PC-3 (cell line): Measurements from ENCODE around the gene TPRX1. TPM values are rescaled to one million over a fixed set of nuclear protein-coding genes. Genes with fewer than 3 reads are reported as not detected.

Source experiments
- ATAC-seq: fragments of 200-7000 bp; cut with Tn5 transposase; 2 replicates; pipeline ENCODE4 v1.9.1; 2020; ENCODE audit warnings: mild to moderate bottlenecking, moderate library complexity
- BruUV-seq: library from RNA; stranded (reverse); fragments of 400-500 nt; replicated peaks from 2 replicates; lab custom pipeline; 2021; lab: Mats Ljungman, UMichigan
- CTCF ChIA-PET: fragments of 300-600 bp; sonication (Branson Sonifier 250); formaldehyde crosslinking; loops from one replicate; lab custom pipeline; 2022; ENCODE audit warnings: antibody characterized with exemption; lab: Charles Lee
- POLR2A ChIA-PET: fragments of 300-600 bp; sonication (Branson Sonifier 250); formaldehyde crosslinking; loops from one replicate; lab custom pipeline; 2022; ENCODE audit warnings: antibody characterized with exemption; ENCODE audit not compliant: unreplicated experiment; lab: Charles Lee
- DNase-seq: peaks from one replicate; pipeline ENCODE4 v3.0.0-alpha.2; 2015
- H2AFZ ChIP-seq: fragments of 300-600 bp; sonication (generic); 2 replicates; pipeline ENCODE4 v1.6.0; 2016; ENCODE audit warnings: antibody characterized with exemption, low read length
- H3F3A ChIP-seq: fragments of 300-600 bp; sonication (generic); one replicate; pipeline ENCODE4 v1.6.0; 2017; ENCODE audit warnings: antibody characterized with exemption, low read length, control low read depth, mild to moderate bottlenecking; ENCODE audit not compliant: unreplicated experiment
- H3K27ac ChIP-seq: fragments of 300-600 bp; sonication (generic); 2 replicates; pipeline ENCODE4 v1.5.1; 2016; ENCODE audit warnings: mild to moderate bottlenecking, low read length
- H3K27me3 ChIP-seq: fragments of 300-600 bp; sonication (generic); 2 replicates; pipeline ENCODE4 v1.6.1; 2016; ENCODE audit warnings: low read length, mixed read lengths
- H3K36me3 ChIP-seq: fragments of 300-600 bp; sonication (generic); 2 replicates; pipeline ENCODE4 v1.6.1; 2016; ENCODE audit warnings: low read depth, mixed run types, low read length, mixed read lengths
- H3K4me1 ChIP-seq: fragments of 300-600 bp; sonication (generic); 2 replicates; pipeline ENCODE4 v1.5.1; 2016; ENCODE audit warnings: low read length; ENCODE audit not compliant: insufficient read depth
- H3K4me2 ChIP-seq: fragments of 300-600 bp; sonication (generic); 2 replicates; pipeline ENCODE4 v1.6.0; 2016; ENCODE audit warnings: low read length
- H3K4me3 ChIP-seq: fragments of 300-600 bp; sonication (generic); 2 replicates; pipeline ENCODE4 v1.5.1; 2016; ENCODE audit warnings: mild to moderate bottlenecking, low read length, mixed read lengths
- H3K79me2 ChIP-seq: fragments of 300-600 bp; sonication (generic); 2 replicates; pipeline ENCODE4 v1.6.1; 2017; ENCODE audit warnings: low read length, mixed read lengths
- H3K9ac ChIP-seq: fragments of 300-600 bp; sonication (generic); 2 replicates; pipeline ENCODE4 v1.6.0; 2016; ENCODE audit warnings: mild to moderate bottlenecking, low read length
- H3K9me2 ChIP-seq: fragments of 300-600 bp; sonication (generic); replicated peaks from 2 replicates; pipeline ENCODE4 v1.6.1; 2016; ENCODE audit warnings: mixed run types, low read length, mixed read lengths
- H3K9me3 ChIP-seq: fragments of 300-600 bp; sonication (generic); 2 replicates; pipeline ENCODE4 v1.6.1; 2016; ENCODE audit warnings: low read length, mixed read lengths
- H4K20me1 ChIP-seq: fragments of 300-600 bp; sonication (generic); 2 replicates; pipeline ENCODE4 v1.6.1; 2016; ENCODE audit warnings: low read length, mixed read lengths
- EZH2 ChIP-seq: fragments of 300-600 bp; sonication (generic); IDR thresholded peaks from one replicate; pipeline ENCODE4 v1.6.1; 2017; ENCODE audit warnings: antibody characterized with exemption, mild to moderate bottlenecking, low read length; ENCODE audit not compliant: unreplicated experiment
- EZH2phosphoT487 ChIP-seq: fragments of 300-600 bp; sonication (generic); IDR thresholded peaks from 2 replicates; pipeline ENCODE4 v1.6.1; 2018; ENCODE audit warnings: mild to moderate bottlenecking, antibody characterized with exemption, low read length, borderline replicate concordance
- intact Hi-C: fragments of 100-400 bp; cut with micrococcal nuclease; formaldehyde crosslinking; loops from 2 replicates; pipeline ENCODE4 v1.9.0; 2023
- total RNA-seq: library from RNA; depleted of rRNA; stranded (reverse); fragments of >200 nt; gene quantifications from 2 replicates; pipeline ENCODE4 v1.2.3, GENCODE V29; 2014
- TF ChIP-seq, protein P1 (sequence below): fragments of 300-600 bp; sonication (generic); conservative IDR thresholded peaks from 2 replicates; pipeline ENCODE4 v1.5.1; 2017; ENCODE audit warnings: antibody characterized with exemption, low read depth, mild to moderate bottlenecking, low read length

The TPRX1 gene
- total RNA-seq, 1 experiment from 2014 or later = not detected

DNA sequence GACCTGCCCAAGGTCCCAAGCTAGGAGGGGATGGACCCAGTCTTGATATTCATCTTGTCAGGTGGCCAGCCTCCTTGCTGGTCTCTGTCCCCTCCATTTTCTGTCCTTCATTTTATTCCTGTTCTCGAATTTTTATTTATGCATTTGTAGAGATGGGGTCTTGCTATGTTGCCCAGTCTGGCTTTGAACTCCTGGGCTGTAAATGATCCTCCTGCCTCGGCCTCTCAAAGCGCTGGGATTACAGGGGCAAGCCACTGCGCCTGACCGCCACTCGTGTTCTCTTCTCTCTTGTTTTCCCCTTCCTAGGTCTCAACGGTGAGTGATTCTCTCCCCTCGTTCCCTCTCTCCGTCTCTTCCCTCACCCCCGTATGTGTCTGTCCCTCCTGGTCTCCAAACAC, 44.1 kb upstream of the TPRX1 start:
- no peaks in the 10 kb centered on the region for H3K9me2 ChIP-seq
- intact Hi-C loops = no loop called here
- no peaks in the 10 kb centered on the region for H3K79me2 ChIP-seq
- no peaks in the 10 kb centered on the region for H4K20me1 ChIP-seq
- no peaks in the 10 kb centered on the region for H3F3A ChIP-seq
- no peak overlapping the region for H3K27ac ChIP-seq
- H3K4me2 ChIP-seq = no peak overlapping the region
- H3K27me3 ChIP-seq = peaks cover 7% of the 10 kb centered on the region; the same call in 1 of the 2 replicates
- no peak overlapping the region for H3K9ac ChIP-seq
- H3K4me3 ChIP-seq = no peak overlapping the region
- H2AFZ ChIP-seq = no peak overlapping the region
- H3K9me3 ChIP-seq = no peaks in the 10 kb centered on the region
- H3K36me3 ChIP-seq = no peaks in the 10 kb centered on the region
- ChIA-PET POLR2A (no interaction called here), CTCF (no interaction called here)
- no peak for ATAC-seq
- H3K4me1 ChIP-seq = no peaks in the 10 kb centered on the region
- no TSS peak for BruUV-seq
- DNase-seq = no peak
- TF ChIP-seq EZH2 (no peak), EZH2phosphoT487 (no peak)
- TF ChIP-seq, protein P1, sequence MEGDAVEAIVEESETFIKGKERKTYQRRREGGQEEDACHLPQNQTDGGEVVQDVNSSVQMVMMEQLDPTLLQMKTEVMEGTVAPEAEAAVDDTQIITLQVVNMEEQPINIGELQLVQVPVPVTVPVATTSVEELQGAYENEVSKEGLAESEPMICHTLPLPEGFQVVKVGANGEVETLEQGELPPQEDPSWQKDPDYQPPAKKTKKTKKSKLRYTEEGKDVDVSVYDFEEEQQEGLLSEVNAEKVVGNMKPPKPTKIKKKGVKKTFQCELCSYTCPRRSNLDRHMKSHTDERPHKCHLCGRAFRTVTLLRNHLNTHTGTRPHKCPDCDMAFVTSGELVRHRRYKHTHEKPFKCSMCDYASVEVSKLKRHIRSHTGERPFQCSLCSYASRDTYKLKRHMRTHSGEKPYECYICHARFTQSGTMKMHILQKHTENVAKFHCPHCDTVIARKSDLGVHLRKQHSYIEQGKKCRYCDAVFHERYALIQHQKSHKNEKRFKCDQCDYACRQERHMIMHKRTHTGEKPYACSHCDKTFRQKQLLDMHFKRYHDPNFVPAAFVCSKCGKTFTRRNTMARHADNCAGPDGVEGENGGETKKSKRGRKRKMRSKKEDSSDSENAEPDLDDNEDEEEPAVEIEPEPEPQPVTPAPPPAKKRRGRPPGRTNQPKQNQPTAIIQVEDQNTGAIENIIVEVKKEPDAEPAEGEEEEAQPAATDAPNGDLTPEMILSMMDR = no peak

DNA sequence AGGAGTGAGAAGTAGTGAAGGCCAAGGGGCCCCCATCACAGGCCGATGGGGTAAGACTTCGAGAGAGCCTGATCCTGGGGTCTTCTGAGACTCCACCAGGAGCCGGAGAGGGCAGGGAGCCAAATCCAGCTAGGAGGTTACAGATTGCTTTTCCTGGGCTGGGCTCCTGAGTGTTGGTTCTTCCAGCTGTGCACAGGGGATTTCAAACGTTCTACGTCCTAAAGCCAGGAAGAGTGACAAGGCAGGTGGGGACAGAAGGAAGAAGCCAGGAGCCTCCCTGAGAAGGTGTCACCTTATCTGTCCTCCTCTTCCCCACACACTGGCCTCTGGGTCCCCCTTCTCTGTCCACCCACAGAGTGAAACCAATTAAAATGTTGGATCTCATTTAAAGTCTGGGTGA, 38.6 kb upstream of the TPRX1 start:
- H3K4me2 ChIP-seq = no peak overlapping the region
- H3K9ac ChIP-seq = no peak overlapping the region
- H3K4me3 ChIP-seq = no peak overlapping the region
- H3K36me3 ChIP-seq = no peaks in the 10 kb centered on the region
- H3K27ac ChIP-seq = no peak overlapping the region
- TF ChIP-seq, protein P1 = no peak
- no peak for TF ChIP-seq EZH2phosphoT487
- no peak for TF ChIP-seq EZH2
- DNase-seq (no peak), ATAC-seq (no peak)
- POLR2A ChIA-PET = no interaction called here
- H2AFZ ChIP-seq = no peak overlapping the region
- no peaks in the 10 kb centered on the region for H3K4me1 ChIP-seq
- intact Hi-C loops = no loop called here
- H3K27me3 ChIP-seq = no peaks in the 10 kb centered on the region
- no peaks in the 10 kb centered on the region for H3K79me2 ChIP-seq
- H3K9me3 ChIP-seq = no peaks in the 10 kb centered on the region
- H3F3A ChIP-seq = no peaks in the 10 kb centered on the region
- H4K20me1 ChIP-seq = no peaks in the 10 kb centered on the region
- H3K9me2 ChIP-seq = no peaks in the 10 kb centered on the region
- CTCF ChIA-PET = no interaction called here
- BruUV-seq = no TSS peak

DNA sequence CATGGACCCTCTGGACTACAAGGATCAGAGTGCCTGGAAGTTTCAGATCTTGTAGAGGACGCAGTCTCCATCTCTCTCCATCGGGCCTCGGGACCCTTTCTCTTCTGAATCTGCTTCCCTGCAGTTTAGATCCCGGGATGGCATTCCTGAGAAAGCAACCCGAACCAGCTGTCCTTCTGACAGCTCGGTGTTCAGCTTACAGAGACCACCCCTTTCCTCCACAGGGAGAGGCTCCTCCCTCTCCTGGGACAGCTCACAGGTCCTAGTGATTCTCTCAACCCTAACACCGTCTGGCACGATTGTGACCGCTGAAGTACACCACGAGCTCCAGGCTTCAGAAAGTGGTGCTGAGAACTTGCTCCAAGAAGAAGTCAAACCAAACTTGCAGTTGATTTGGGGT, 35.6 kb upstream of the TPRX1 start:
- TF ChIP-seq EZH2phosphoT487 (no peak), EZH2 (no peak)
- TF ChIP-seq, protein P1 = no peak
- Histone ChIP-seq H3K27ac (no peak overlapping the region), H3K4me2 (no peak overlapping the region), H3K27me3 (no peaks in the 10 kb centered on the region), H3K9me2 (no peaks in the 10 kb centered on the region), H3K9ac (no peak overlapping the region), H3F3A (no peaks in the 10 kb centered on the region), H4K20me1 (no peaks in the 10 kb centered on the region), H3K4me1 (no peaks in the 10 kb centered on the region), H3K79me2 (no peaks in the 10 kb centered on the region), H3K36me3 (no peaks in the 10 kb centered on the region), H2AFZ (no peak overlapping the region), H3K4me3 (no peak overlapping the region), H3K9me3 (no peaks in the 10 kb centered on the region)
- ChIA-PET CTCF (no interaction called here), POLR2A (interaction anchor here (0.6 kb wide), 1 partner anchor 73 kb away, joined by 6 read pairs; no protein-coding TSS in a partner anchor)
- DNase-seq (no peak), ATAC-seq (no peak)
- intact Hi-C loops = no loop called here
- no TSS peak for BruUV-seq
